RWPE2 (cell line): ENCODE data around the gene CTTNBP2.

Source experiments
- ATAC-seq: fragments of 200-7000 bp; cut with Tn5 transposase; 3 replicates; pipeline ENCODE4 v1.9.1; 2021; ENCODE audit warnings: low read depth
- DNase-seq: peaks from one replicate; pipeline ENCODE4 v3.0.0-alpha.2; 2020; ENCODE audit warnings: low spot score
- H3K27ac ChIP-seq: fragments of 450-650 bp; 2 replicates; pipeline ENCODE4 v1.5.1; 2017; ENCODE audit warnings: mild to moderate bottlenecking; ENCODE audit not compliant: poor library complexity, severe bottlenecking
- H3K27me3 ChIP-seq: fragments of 250-450 bp; sonication (Bioruptor Pico); 2 replicates; pipeline ENCODE4 v1.5.1; 2021; ENCODE audit warnings: mild to moderate bottlenecking, moderate library complexity; ENCODE audit not compliant: insufficient read depth, poor library complexity, severe bottlenecking
- H3K36me3 ChIP-seq: fragments of 250-450 bp; sonication (Bioruptor Pico); 2 replicates; pipeline ENCODE4 v1.5.1; 2020; ENCODE audit warnings: low read depth, mild to moderate bottlenecking, moderate library complexity
- H3K4me1 ChIP-seq: fragments of 250-450 bp; sonication (Bioruptor Pico); 2 replicates; pipeline ENCODE4 v1.5.1; 2021; ENCODE audit warnings: mild to moderate bottlenecking, moderate library complexity; ENCODE audit not compliant: insufficient read depth, poor library complexity, severe bottlenecking
- H3K4me3 ChIP-seq: fragments of 250-450 bp; sonication (Bioruptor Pico); 2 replicates; pipeline ENCODE4 v1.5.1; 2021; ENCODE audit warnings: mild to moderate bottlenecking, moderate library complexity; ENCODE audit not compliant: severe bottlenecking
- H3K9me3 ChIP-seq: fragments of 250-450 bp; sonication (Bioruptor Pico); 2 replicates; pipeline ENCODE4 v1.5.1; 2021; ENCODE audit warnings: mild to moderate bottlenecking, moderate library complexity; ENCODE audit not compliant: severe bottlenecking
- CTCF ChIP-seq: fragments of 450-650 bp; IDR thresholded peaks from one replicate; pipeline ENCODE4 v1.5.1; 2017; ENCODE audit warnings: mild to moderate bottlenecking, moderate library complexity; ENCODE audit not compliant: poor library complexity, severe bottlenecking

The CTTNBP2 gene

DNA sequence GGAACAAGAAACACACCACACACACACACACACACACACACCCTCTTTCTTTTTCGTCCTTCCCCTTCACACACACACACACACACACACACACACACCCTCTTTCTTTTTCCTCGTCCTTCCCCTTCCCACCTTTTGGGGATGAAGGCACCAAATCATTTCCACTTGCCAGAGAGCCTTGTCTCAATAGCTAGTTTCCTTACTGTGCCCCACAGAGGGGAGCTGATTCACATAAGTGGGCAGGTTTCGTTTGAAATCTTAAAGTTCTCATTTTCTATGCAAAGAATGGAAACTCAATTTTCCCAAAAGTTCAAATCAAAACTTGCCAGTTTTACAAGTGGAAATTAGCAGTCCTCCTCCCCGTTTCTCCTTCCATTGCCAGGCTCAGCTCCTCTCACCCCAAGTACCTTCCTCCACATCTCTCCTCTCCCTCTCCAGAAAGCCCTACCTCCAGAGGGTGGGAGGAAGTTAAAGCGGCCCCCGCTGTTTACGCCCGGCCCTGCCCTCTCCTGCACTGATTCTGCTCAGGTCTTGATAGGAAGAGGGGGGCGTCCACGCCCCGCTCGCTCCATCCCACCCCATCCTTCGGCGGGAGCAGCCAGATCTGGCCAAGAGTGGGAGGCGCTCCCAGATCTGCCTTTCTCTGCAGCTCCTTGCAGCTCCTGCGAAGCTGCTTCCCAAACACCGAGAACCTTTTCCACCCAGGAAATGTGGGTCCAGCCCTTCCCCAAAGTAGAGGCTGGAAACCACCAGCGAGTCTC, 1.3 kb downstream of the CTTNBP2 start:
- Histone ChIP-seq H3K36me3 (no peaks in the 10 kb centered on the region), H3K9me3 (no peaks in the 10 kb centered on the region), H3K4me3 (peak overlapping the region; percentile 53), H3K27me3 (peaks cover 25% of the 10 kb centered on the region), H3K4me1 (peaks cover 4% of the 10 kb centered on the region), H3K27ac (no peak overlapping the region)
- no peak for TF ChIP-seq CTCF
- ATAC-seq (peak; percentile 25; the same call in 1 of the 3 replicates), DNase-seq (no peak)

GRCh38 chr7:117871401-117871777, 1.9 kb downstream of the CTTNBP2 start:
- Histone ChIP-seq H3K36me3 (no peaks in the 10 kb centered on the region), H3K4me1 (peaks cover 4% of the 10 kb centered on the region), H3K27me3 (peaks cover 25% of the 10 kb centered on the region), H3K4me3 (no peak overlapping the region), H3K9me3 (no peaks in the 10 kb centered on the region), H3K27ac (no peak overlapping the region)
- DNase-seq, result no peak
- TF ChIP-seq CTCF, result no peak
- ATAC-seq, result no peak

DNA sequence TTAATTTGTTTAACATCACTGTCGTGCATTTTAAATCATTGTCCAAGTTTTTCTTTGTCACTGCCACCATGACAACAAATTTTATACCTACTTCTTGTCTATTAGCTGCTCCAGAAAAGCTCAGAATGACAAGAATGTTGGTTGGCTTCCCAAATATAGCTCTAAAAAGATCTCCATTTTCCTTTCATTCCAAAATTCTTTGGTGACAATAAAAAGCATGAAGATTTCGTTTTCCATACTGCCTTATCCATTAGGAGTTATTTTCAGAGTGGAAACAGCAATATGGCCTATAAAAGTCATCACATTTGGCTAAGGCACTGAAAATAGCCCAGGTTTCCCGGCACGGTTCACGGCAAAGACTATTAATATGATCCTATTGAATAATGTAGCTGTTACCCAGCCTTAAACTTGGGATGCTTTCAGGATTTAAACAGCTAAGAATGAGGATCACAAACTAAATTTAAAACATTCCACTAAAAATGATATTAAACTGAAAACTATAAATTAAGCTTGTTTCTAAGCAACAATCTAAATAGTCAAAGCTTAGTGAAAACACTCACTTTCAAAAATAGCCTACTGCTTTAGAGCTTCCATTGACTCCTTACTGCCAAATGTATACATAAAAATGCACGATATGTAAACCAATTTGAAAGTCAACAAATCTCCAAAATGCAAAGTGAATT, 2.7 kb downstream of the CTTNBP2 start:
- Histone ChIP-seq H3K27ac (no peak overlapping the region), H3K4me1 (peaks cover 4% of the 10 kb centered on the region), H3K27me3 (peaks cover 25% of the 10 kb centered on the region), H3K36me3 (no peaks in the 10 kb centered on the region), H3K4me3 (no peak overlapping the region), H3K9me3 (no peaks in the 10 kb centered on the region)
- no peak for DNase-seq
- no peak for TF ChIP-seq CTCF
- ATAC-seq, result no peak

DNA sequence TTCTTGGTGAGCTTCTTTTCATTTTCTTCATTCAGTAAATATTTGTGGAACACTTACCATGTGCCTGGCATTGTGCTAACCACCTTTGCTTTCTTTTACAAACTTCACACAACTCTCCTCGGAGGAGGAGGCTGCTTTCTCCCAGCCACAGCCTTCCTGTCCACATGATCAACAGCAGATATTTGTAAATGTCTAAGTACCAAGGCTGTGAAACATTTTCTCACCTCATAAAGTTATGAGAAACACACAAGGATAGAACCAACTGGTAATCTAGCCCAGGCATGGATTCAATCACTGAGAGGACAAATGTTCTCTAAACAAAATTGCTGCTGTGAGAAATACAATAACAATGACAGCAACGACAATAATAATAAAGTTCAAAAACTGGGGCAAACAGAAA, 3.9 kb downstream of the CTTNBP2 start:
- ATAC-seq (no peak), DNase-seq (no peak)
- Histone ChIP-seq H3K27me3 (peaks cover 24% of the 10 kb centered on the region), H3K27ac (no peak overlapping the region), H3K4me1 (peaks cover 4% of the 10 kb centered on the region), H3K9me3 (no peaks in the 10 kb centered on the region), H3K36me3 (no peaks in the 10 kb centered on the region), H3K4me3 (no peak overlapping the region)
- no peak for TF ChIP-seq CTCF

DNA sequence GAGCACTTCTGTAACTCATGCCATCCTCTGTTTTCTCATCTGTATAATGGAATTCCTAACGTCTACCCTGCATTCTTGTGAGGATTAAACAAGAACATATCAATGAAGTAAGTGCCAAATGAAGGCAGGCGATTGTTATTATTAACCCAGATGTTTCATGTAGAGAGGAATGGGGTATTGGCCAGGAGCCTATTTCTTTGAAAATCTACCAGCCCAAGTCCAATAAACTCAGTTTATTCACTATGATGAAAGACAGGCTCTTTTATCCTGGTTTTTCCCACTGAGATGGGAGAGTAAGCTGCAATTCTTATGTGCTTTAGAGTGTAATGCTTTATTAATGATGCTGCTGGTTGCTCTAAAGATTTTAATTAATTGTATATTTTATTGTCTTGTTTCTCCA, 9.6 kb downstream of the CTTNBP2 start:
- no peak overlapping the region for H3K4me3 ChIP-seq
- H3K27ac ChIP-seq, result no peak overlapping the region
- no peaks in the 10 kb centered on the region for H3K27me3 ChIP-seq
- H3K4me1 ChIP-seq, result peaks cover 6% of the 10 kb centered on the region
- DNase-seq, result no peak
- H3K9me3 ChIP-seq, result no peaks in the 10 kb centered on the region
- TF ChIP-seq CTCF, result no peak
- no peaks in the 10 kb centered on the region for H3K36me3 ChIP-seq
- ATAC-seq, result no peak
